Activated CD4-positive, alpha-beta T cell treated with anti-CD3 and anti-CD28 coated beads, Interleukin-2, amount 50 U/mL, for 48 hours (primary cell): ENCODE results near the gene R3HDM2.

Experiments
- DNase-seq, 2 experiments: peaks; one replicate each; pipeline ENCODE4 v3.0.0-alpha.2; 2020

R3HDM2 gene

DNA sequence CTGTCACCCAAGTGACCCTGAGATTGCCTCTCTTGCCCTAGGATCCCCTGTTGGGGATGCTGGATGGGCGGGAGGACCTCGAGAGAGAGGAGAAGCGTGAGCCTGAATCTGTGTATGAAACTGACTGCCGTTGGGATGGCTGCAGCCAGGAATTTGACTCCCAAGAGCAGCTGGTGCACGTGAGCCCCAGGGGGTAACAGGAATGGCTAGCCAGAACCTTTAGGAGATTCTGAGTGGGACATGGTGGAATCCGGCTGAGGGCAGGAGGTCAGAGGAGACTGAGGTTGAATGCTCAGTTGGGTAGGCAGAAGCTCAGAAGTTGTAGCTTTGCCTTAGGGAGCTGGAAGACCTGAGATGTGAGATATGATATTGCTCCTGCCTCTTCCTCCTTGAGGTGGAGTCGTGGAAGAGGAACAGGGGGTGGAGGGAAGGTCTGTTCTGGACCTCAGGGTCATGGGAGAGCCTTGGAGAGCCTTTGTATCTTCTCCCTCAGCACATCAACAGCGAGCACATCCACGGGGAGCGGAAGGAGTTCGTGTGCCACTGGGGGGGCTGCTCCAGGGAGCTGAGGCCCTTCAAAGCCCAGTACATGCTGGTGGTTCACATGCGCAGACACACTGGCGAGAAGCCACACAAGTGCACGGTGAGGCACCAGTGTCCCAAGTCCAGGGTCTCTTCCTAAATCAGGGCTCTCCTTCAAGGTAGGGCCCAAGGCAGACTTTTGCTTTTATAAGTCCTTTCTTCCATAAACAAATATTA, 35.1 kb upstream of the R3HDM2 start:
- DNase-seq = no peak

DNA sequence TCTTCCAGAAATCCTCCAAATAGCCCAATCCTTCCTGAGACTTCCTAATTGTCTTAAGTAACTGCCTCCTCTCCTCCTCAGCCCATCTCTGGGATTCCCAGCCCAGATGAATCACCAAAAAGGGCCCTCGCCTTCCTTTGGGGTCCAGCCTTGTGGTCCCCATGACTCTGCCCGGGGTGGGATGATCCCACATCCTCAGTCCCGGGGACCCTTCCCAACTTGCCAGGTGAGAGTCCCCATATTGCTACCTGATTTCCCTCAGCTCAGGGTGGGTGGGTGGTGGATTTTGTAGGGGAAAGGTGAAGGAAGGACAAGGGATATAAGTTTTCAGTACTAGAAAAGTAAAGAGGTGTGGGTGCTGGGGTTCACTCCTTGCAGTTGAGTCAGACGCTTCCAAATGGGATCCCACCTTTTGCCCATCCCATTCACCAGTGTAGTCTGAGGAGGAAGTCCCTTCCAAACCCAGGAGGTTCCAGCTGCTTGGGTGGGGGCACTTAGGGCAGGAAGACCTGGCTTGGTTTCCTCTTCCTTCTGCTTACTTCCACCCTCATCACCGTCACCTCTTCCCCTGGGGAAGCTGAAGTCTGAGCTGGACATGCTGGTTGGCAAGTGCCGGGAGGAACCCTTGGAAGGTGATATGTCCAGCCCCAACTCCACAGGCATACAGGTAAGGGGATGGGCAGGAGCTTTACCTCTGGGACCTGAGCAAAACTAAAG, 34.3 kb upstream of the R3HDM2 start:
- no peak for DNase-seq

DNA sequence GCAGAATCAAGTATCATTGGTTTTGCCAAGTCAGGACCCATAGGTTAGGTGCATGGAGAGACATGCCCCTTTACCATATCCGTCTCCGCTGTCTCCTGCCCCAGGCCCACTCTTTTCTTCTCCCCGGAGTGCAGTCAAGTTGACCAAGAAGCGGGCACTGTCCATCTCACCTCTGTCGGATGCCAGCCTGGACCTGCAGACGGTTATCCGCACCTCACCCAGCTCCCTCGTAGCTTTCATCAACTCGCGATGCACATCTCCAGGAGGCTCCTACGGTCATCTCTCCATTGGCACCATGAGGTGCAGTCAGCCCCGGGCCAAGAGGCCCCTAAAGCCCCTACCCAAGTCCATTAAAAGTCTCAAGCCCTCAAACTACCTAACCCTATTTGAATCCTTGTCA, 33.7 kb upstream of the R3HDM2 start:
- no peak for DNase-seq

DNA sequence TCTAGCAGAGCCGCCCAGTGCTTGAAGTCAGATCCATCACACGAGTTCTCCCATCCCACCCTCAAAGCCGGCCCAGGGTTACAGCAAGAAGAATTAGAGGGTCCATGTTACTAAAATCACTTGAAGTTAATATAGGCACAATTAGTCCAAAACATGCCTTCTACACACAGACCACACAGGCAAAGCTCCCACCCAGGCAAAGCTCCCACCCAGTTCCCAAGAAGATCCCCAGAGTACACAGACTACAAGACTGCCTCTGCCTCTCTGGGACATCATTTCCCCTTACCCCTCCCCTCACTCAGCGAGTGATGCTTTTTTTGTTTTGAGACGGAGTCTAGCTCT, 32.0 kb upstream of the R3HDM2 start:
- no peak for DNase-seq

DNA sequence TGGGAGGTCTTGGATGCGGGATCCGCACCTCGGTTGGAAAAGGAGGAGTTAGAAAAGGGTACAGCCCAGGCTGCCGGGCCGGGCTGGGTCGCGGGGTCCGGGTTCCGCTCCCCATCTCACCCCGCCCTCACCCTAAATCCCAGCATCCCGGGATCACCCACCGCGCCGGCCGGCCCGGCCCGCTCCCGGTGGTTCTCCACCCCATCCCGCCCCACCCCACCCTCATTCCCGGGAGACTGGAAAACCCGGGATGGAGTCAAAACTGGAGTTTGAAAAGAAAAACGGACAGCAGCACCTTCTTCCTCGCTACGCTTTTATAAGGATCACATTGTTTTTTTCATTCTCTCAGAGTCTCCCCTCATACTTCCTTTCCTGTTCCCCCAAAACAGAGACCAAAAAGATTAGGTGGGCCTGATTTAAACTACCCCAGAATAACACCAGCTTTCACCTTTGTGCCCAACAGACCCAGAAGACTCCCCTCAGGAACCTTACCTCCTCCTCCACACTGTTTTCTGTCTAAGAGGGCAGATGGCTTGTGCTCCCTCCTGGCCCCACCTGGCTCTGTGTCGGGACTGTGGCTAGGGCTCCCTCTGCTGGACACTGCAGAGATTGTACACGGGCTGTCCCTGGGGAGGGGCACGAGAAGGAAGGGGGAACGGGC, 31.5 kb upstream of the R3HDM2 start:
- peak; percentile 92 to 94 for DNase-seq

DNA sequence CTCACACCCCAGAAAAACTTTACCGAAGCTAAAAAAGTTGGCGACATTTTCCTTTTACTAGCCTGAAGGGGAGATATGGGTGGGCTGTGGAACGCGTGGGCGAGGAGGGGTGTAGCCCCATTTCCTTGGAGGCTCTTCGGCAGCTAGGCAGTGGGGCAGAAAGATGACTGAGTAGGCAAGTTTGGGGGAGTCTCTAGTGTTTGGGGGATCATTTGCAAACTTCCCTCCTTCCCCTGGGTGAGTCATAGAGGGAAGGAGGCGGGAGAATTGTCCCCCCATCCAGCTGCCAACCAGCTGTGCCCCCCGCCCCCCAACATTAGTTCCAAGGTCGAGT, 31.0 kb upstream of the R3HDM2 start:
- DNase-seq = no peak

DNA sequence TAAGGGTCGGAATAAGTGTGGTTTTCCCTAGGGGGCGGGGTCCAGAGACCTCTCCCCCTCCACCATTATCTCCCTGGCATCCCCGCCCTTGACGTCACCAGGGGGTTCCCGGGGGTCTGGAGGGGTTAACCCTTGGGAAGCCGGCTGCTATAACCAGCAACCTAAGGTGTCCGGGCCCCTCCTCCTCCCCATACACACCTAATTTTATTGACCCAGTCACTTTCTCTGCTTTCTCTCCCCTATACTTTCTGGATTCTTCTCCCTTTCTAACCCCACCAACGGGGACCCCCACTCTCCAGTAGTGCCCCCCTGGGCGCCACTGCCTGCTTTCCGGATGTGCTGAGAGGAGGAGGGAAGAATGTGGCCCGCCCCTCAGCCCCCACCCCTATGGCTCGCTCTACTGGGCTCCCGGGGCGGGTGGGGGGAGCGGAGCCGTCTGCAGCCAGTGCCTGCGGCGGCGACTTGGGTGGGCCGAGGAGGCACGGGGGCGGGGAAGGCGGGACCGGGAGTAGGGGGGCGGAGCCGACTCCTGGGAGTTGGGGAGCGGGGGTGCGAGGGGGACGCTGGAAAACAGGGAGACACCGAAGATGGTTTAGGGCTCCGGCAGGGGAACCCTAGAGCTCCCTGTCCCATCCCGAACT, 30.6 kb upstream of the R3HDM2 start:
- peak; percentile 38 to 39 for DNase-seq

DNA sequence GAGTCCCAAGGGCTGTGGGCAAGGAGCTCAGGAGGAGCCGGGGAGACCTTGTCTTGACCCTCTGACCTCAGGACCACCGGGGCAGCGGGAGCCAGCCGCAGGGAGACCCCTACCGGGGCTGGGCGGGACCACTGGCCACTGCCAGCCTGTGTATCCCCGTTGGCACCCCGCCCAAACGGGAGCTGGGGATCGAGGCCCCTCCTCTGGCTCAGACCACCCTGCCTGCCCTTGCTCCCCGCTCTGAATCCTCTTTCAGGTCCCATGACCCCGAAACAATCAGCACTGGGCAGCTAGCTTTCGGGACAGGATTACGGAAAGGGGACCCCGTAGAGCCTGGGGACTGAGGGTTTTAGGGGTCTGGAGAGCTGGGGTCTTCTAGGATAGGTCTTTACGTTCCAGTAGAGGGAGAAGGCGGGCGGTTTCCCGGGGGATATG, 30.0 kb upstream of the R3HDM2 start:
- DNase-seq = no peak

DNA sequence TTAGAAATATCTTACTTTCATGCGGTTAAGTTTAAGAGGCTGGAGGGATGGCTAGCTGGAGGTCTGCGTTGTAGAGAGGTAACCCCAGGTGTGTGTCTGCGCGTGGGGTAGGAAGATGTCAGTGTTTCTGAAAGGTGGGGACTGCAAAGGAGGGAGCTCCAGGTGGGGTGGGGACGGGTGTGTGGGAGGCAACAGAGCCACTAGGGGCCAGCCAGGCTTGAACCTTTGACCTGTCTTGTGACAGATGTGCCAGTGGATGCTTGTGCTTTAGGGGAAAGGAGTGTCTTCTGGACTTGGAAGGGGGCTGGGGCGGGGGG, 29.6 kb upstream of the R3HDM2 start:
- no peak for DNase-seq

DNA sequence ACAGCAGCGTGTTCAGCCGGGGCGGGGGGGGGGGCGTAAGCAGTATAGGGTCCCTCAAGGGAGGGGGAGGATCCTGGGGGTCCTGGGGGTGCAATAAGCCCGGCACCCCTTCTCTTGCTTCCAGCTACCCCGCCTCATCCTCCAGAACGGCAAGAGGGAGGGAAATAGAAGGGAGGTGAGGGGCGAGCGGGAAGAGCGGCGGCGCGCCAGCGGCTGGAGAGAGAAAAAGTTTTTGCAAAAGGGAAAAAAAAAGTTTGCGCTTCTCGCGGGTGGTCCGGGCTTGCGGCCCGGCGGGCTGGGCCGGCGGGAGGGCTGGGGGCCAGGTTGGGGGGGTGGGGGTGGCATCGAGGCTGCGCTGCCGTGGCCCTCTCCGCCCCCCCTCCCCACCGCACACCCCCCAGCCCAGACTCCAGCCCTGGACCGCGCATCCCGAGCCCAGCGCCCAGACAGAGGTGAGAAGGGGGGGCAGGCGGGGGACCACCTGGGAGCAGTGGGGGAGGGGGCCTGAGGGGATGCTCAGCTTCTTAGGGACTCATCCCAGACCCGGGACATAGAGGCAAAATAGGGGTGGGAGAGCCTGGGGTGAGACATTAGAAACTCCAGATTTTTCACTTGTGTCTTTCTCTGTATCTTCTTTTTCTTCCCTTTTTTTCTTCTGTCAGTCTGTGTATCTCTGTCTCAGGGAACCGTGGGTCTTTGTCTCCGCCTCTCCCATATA, 29.1 kb upstream of the R3HDM2 start, which contains the start of gene GLI1:
GLI1 (plus strand) TSS at position 36 of the 718 bp plus-strand sequence. CDS start 3,907 bp downstream, outside the sequence.
- no peak for DNase-seq

DNA sequence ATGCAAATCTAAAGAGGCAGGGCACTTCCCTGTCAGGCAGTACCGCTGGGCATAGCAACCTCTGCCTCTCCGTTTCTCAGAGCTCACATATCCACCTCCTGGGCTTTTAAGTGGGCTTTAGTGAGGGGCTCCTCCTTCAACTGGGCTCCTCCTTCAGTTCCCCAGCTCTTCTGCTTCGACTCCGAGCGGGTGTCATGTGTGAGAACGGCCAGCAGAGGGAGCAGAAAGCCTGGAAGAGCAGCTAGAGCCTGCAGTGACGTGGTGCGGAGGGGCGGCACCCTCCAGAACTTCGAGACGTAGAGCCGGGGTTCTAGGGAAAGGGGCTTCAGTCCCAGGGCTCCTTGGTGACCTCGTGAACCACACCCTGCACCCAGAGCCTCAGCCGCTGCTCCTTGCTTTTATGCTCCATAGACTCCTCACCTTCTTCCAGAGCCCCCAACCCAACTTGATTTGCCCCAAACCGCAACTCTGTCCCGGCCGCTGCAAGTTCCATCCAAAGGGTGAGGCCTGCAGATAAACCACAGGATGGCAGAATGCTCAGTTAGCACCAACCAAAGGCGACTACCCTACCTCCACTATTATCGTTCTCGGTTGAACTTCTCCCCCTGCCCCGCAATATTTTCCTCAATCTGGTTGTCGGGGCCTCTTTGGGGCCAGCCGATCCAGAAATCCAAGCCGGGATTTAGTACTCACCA, 28.4 kb upstream of the R3HDM2 start:
- DNase-seq = peak; percentile 97 to 98

DNA sequence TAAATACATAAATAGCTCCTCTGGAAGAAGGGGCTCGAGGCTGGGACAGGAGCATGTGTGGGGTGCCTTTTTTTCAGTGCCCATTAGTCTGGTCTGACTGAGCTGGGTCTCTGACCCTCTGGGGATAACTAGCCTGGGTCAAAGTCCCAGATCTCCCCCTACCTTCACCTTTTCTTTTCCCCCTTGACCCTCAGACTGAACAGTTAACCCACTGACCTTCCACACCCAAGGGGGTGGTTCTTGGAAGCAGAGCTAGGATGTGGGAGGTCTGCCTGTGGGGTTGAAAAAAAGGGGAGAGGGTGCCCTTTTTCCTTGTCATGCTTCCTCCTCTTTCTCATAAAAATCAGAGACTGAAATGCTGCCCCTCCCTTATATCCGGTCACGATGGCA, 27.8 kb upstream of the R3HDM2 start:
- no peak for DNase-seq

DNA sequence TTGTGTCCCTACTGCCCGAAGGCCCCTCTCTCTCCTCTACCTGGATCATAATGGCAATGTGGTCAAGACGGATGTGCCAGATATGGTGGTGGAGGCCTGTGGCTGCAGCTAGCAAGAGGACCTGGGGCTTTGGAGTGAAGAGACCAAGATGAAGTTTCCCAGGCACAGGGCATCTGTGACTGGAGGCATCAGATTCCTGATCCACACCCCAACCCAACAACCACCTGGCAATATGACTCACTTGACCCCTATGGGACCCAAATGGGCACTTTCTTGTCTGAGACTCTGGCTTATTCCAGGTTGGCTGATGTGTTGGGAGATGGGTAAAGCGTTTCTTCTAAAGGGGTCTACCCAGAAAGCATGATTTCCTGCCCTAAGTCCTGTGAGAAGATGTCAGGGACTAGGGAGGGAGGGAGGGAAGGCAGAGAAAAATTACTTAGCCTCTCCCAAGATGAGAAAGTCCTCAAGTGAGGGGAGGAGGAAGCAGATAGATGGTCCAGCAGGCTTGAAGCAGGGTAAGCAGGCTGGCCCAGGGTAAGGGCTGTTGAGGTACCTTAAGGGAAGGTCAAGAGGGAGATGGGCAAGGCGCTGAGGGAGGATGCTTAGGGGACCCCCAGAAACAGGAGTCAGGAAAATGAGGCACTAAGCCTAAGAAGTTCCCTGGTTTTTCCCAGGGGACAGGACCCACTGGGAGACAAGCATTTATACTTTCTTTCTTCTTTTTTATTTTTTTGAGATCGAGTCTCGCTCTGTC, 26.1 kb upstream of the R3HDM2 start:
- no peak for DNase-seq

DNA sequence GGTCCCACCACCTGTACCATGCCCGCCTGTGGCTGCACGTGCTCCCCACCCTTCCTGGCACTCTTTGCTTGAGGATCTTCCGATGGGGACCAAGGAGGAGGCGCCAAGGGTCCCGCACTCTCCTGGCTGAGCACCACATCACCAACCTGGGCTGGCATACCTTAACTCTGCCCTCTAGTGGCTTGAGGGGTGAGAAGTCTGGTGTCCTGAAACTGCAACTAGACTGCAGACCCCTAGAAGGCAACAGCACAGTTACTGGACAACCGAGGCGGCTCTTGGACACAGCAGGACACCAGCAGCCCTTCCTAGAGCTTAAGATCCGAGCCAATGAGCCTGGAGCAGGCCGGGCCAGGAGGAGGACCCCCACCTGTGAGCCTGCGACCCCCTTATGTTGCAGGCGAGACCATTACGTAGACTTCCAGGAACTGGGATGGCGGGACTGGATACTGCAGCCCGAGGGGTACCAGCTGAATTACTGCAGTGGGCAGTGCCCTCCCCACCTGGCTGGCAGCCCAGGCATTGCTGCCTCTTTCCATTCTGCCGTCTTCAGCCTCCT, 25.4 kb upstream of the R3HDM2 start:
- peak; percentile 46 to 59 for DNase-seq

DNA sequence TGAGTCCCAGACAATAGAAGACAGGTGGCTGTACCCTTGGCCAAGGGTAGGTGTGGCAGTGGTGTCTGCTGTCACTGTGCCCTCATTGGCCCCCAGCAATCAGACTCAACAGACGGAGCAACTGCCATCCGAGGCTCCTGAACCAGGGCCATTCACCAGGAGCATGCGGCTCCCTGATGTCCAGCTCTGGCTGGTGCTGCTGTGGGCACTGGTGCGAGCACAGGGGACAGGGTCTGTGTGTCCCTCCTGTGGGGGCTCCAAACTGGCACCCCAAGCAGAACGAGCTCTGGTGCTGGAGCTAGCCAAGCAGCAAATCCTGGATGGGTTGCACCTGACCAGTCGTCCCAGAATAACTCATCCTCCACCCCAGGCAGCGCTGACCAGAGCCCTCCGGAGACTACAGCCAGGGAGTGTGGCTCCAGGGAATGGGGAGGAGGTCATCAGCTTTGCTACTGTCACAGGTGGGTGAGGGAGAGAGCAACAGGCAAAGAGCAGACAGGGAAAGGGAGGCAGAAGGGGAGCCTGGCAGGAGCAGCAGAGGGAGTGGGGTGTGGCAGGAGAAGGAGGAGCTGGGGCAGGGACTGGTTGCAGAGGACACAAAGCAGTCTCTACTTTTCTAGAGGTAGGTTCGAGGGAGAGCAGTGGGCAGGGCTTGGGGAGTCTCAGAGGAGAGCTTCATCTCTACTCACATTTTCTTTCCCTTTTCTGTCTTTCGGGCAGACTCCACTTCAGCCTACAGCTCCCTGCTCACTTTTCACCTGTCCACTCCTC, 24.7 kb upstream of the R3HDM2 start:
- DNase-seq = no peak

DNA sequence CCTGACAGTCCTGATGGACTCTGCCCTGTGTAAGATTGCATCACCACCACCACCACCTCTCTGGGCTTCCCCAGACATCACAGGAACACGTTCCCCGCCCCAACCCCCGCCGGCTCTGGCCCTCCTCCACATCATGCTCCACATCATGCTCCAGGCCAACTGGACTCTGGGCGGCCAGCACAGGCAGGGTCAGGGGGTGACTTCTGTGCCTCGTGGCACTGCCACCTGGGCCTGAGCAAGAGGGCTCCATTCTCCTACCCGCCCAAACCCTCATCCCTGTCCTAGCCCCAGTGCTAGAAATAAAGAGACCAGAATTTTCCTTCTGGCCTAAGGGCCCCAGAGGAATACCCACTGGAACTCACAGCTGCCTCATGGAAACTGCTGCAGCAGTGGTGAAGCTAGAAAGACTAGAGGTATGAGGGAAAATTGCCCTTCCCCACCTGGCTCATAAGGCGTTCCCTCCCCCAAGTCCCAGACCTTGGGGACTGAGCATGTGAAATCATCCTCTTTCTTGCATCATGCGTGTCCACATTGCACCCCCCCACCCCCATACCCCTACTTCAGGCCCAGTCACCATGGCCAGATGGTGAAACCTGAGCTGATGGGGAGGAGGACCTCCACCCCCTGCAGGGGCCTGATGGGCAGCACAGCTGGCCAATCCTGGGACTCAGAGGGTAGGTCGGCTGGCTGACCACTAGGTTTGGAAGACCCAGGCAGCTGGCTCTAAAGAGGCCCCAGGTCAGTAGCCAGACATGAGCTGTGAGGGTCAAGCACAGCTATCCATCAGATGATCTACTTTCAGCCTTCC, 23.9 kb upstream of the R3HDM2 start, which contains the start of gene INHBE:
INHBE (plus strand) TSS at position 742 of the 808 bp plus-strand sequence. CDS start 230 bp downstream, outside the sequence.
- DNase-seq = no peak

DNA sequence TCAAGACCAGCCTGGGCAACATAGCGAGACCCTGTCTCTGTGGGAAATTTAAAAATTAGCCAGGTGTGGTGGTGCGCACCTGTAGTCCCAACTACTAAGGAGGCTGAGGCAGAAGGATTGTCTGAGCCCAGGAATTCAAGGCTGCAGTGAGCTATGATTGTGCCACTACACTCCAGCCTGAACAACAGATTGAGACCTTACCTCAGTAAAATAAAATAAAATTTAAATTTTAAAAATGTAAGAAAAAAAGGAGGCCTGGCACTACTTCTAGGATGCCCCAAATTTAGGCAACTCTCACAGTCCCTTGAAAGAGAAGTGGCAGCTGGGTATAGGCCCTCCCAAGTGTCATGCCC, 23.3 kb upstream of the R3HDM2 start:
- no peak for DNase-seq

DNA sequence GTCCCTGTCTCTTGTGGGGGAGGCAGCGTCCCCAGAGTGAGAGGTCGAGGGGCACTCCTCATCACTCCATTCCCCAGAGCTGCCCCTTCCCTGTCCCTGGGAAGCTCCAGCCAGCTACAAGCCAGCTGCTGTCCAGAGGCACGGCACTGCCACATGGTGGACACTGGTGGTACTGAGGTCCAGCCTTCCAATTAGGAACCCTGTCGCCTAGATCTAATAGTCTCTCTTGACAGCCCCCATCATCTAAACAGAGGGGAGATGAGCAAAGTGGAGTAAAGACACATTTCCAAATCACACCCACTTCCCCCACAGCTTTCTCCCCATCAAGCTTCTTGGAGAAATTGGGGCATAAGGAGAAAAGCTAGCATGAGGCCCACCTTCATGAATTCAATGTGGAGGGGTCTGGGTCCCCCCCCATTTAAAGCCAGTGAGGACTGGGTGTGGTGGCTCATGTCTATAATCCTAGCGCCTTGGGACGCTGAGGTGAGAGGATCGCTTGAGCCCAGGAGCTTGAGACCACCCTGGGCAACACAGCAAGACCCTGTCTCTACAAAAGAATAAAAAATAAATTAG, 22.2 kb upstream of the R3HDM2 start:
- DNase-seq = peak; percentile 75 to 80
